GM06990 (cell line): ENCODE data around the gene FAM200A.
A peak's percentile ranks its signal among the peaks of the same experiment; 100 is the strongest.

Experiments
- DNase-seq: peaks from one replicate; pipeline ENCODE4 v3.0.0-alpha.2; 2011; ENCODE audit not compliant: insufficient read length; ENCODE audit errors: extremely low read depth
- H3K27me3 ChIP-seq: replicated peaks from 2 replicates; pipeline ENCODE4 v1.6.0; 2011; ENCODE audit warnings: low read length; ENCODE audit not compliant: control insufficient read depth, insufficient read depth
- H3K36me3 ChIP-seq: 2 replicates; pipeline ENCODE4 v1.5.1; 2011; ENCODE audit warnings: low read length; ENCODE audit not compliant: control insufficient read depth, insufficient read depth
- H3K4me3 ChIP-seq: replicated peaks from 2 replicates; pipeline ENCODE4 v1.5.1; 2011; ENCODE audit warnings: low read depth, mild to moderate bottlenecking, control low read depth, low read length
- CTCF ChIP-seq: IDR thresholded peaks from 2 replicates; pipeline ENCODE4 v1.5.1; 2011; ENCODE audit warnings: low read length, control low read depth, mild to moderate bottlenecking, inconsistent platforms; ENCODE audit not compliant: insufficient read depth, poor library complexity, severe bottlenecking

FAM200A gene

GRCh38 chr7:99551767-99552463 lies at the start of gene FAM200A:
Gene FAM200A (minus strand): TSS chr7:99552114. CDS start chr7:99548407, 3,707 bp downstream.
- DNase-seq = peak; percentile 83
- TF ChIP-seq CTCF = no peak
- peak within 1 kb of the TSS; percentile 97 for H3K4me3 ChIP-seq
- no peaks in the 10 kb centered on the region for H3K27me3 ChIP-seq
- H3K36me3 ChIP-seq = peaks cover 3% of the 10 kb centered on the region

- DNase-seq = no peak
- no peak for TF ChIP-seq CTCF
- no peak overlapping the region for H3K4me3 ChIP-seq
- no peaks in the 10 kb centered on the region for H3K36me3 ChIP-seq
- no peaks in the 10 kb centered on the region for H3K27me3 ChIP-seq
These were observed 47.9 kb upstream of the FAM200A start for GRCh38 chr7:99599836-99600235.

- Histone ChIP-seq H3K36me3 (no peaks in the 10 kb centered on the region), H3K4me3 (no peak within 1 kb of the TSS), H3K27me3 (no peaks in the 10 kb centered on the region)
- DNase-seq = no peak
- TF ChIP-seq CTCF = no peak
These were observed 46.0 kb upstream of the FAM200A start, which contains the start of gene TMEM225B for GRCh38 chr7:99597762-99598501. Gene TMEM225B (plus strand): TSS chr7:99598267. CDS start chr7:99604389, 6,122 bp downstream.

- no peak for TF ChIP-seq CTCF
- H3K36me3 ChIP-seq = no peaks in the 10 kb centered on the region
- no peak overlapping the region for H3K4me3 ChIP-seq
- no peak for DNase-seq
- H3K27me3 ChIP-seq = no peaks in the 10 kb centered on the region
These were observed 44.6 kb upstream of the FAM200A start for GRCh38 chr7:99596408-99596955.

GRCh38 chr7:99594948-99595745 lies 43.2 kb upstream of the FAM200A start:
- Histone ChIP-seq H3K27me3 (no peaks in the 10 kb centered on the region), H3K36me3 (no peaks in the 10 kb centered on the region), H3K4me3 (no peak overlapping the region)
- no peak for TF ChIP-seq CTCF
- no peak for DNase-seq
